T-cell (primary cell): ENCODE measurements around the gene PLA2G3. TPM values are rescaled to one million over a fixed set of nuclear protein-coding genes. Genes with fewer than 3 reads are reported as not detected.
"Not testable (repeated sequence)": the region's sequence is repeated elsewhere in the genome, so short reads cannot be mapped to it uniquely, and the experiment has no call there.

Experiments used
- ATAC-seq, 4 experiments: fragments of 200-7000 bp in 3 of 4; fragments of 150-1000 bp in 1 of 4; cut with Tn5 transposase; replicated peaks in 1 of 4; 1 replicate in 3 of 4; 2 replicates in 1 of 4; pipeline ENCODE4 v1.10.0; 2021; ENCODE audit warnings: moderate library complexity in 3 of 4, mild to moderate bottlenecking in 2 of 4, moderate number of reproducible peaks in 1 of 4
- CTCF ChIA-PET, 2 donors: fragments of 300-600 bp; sonication (Branson Sonifier 250); formaldehyde crosslinking; loops; one replicate each; lab custom pipeline; 2022; ENCODE audit warnings: antibody characterized with exemption in 2 of 2; lab: Charles Lee
- POLR2A ChIA-PET, 2 donors: fragments of 300-600 bp; sonication (Branson Sonifier 250); formaldehyde crosslinking; loops; one replicate each; lab custom pipeline; 2022; ENCODE audit warnings: antibody characterized with exemption in 2 of 2; lab: Charles Lee
- DNase-seq, 35 experiments: peaks; one replicate each; pipeline versions ENCODE4 v3.0.0 to v3.0.0-alpha.2; 2013 to 2023
- H3K27ac ChIP-seq: one replicate; pipeline ENCODE4 v1.5.1; 2013; ENCODE audit warnings: low read length
- H3K27me3 ChIP-seq, 2 experiments: replicated peaks in 1 of 2; 1 replicate in 1 of 2; 2 replicates in 1 of 2; pipeline versions ENCODE4 v1.6.1 to v1.7.0; 2013; ENCODE audit warnings: low read length in 1 of 2, mixed read lengths in 1 of 2; ENCODE audit not compliant: control insufficient read depth in 2 of 2, insufficient read depth in 2 of 2; ENCODE audit errors: extremely low read depth in 1 of 2
- H3K36me3 ChIP-seq, 2 donors: 1 replicate in 1 of 2; 2 replicates in 1 of 2; pipeline versions ENCODE4 v1.6.1 to v1.7.0; 2013; ENCODE audit warnings: low read length in 1 of 2; ENCODE audit not compliant: control insufficient read depth in 2 of 2, insufficient read depth in 1 of 2; ENCODE audit errors: extremely low read depth in 1 of 2
- H3K4me1 ChIP-seq, 2 experiments: 1 replicate in 1 of 2; 2 replicates in 1 of 2; pipeline versions ENCODE4 v1.6.1 to v1.7.0; 2013; ENCODE audit warnings: low read length in 2 of 2, mixed read lengths in 1 of 2; ENCODE audit not compliant: insufficient read depth in 2 of 2, control insufficient read depth in 1 of 2; ENCODE audit errors: extremely low read depth in 1 of 2
- H3K4me3 ChIP-seq, 2 donors: 1 replicate in 1 of 2; 2 replicates in 1 of 2; pipeline versions ENCODE4 v1.5.1 to v1.7.0; 2013; ENCODE audit warnings: mild to moderate bottlenecking in 2 of 2, low read length in 1 of 2, moderate library complexity in 1 of 2; ENCODE audit not compliant: control insufficient read depth in 1 of 2; ENCODE audit errors: extremely low read depth in 1 of 2
- H3K9me3 ChIP-seq: 2 replicates; pipeline ENCODE4 v1.7.0; 2013
- H3K27ac Mint-ChIP-seq, 2 donors: one replicate each; pipeline ENCODE4 v1.8.0; 2020 to 2021; ENCODE audit warnings: mild to moderate bottlenecking in 2 of 2, mixed read lengths in 2 of 2
- H3K27me3 Mint-ChIP-seq, 2 donors: one replicate each; pipeline ENCODE4 v1.8.0; 2021 to 2022; ENCODE audit warnings: mixed read lengths in 2 of 2
- H3K36me3 Mint-ChIP-seq: one replicate; pipeline ENCODE4 v1.8.0; 2021; ENCODE audit warnings: mixed read lengths
- H3K4me1 Mint-ChIP-seq, 3 donors: one replicate each; pipeline ENCODE4 v1.8.0; 2020 to 2022; ENCODE audit warnings: mixed read lengths in 3 of 3, mild to moderate bottlenecking in 1 of 3
- H3K4me3 Mint-ChIP-seq, 3 donors: one replicate each; pipeline ENCODE4 v1.8.0; 2020 to 2022; ENCODE audit warnings: mild to moderate bottlenecking in 3 of 3, mixed read lengths in 3 of 3, moderate library complexity in 3 of 3
- H3K9me3 Mint-ChIP-seq, 3 donors: one replicate each; pipeline ENCODE4 v1.8.0; 2020 to 2022; ENCODE audit warnings: mixed read lengths in 3 of 3
- WGBS: methylation state at CpG from one replicate; pipeline ENCODE4 v1.1.5; 2013; ENCODE audit warnings: missing lambda C conversion rate; ENCODE audit not compliant: insufficient coverage; 5-methylcytosine and 5-hydroxymethylcytosine counted together
- total RNA-seq, 35 experiments: library from RNA in 6 of 35; stranded (reverse) in 6 of 35; fragments of 120-200 nt in 1 of 35; gene quantifications; one replicate each; pipeline versions ENCODE4 v1.2.1 to v1.2.4 and lab custom pipeline; 2013 to 2026

PLA2G3 gene
- total RNA-seq, 5 donors from 2014 or later (not counting 1 experiment from before 2014, with no cell fraction given): not detected

DNA sequence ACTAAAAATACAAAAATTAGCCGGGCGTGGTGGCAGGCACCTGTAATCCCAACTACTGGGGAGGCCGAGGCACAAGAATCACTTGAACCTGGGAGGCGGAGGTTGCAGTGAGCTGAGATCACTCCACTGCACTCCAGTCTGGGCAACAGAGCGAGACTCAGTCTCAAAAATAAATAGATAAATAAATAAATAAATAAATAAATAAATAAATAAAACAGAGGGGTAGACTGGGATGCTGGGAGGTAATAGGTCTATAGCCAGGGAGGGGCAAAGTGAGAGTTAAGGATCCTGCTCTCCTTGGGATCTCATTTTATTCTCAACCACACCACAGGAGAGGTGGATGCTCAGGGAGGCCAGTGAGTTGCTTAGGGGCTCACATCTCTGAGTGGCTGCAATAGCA, 42.8 kb downstream of the PLA2G3 start:
- POLR2A ChIA-PET: not testable (repeated sequence)
- no CpG with 5 or more reads among the region's 5 CpGs for WGBS

DNA sequence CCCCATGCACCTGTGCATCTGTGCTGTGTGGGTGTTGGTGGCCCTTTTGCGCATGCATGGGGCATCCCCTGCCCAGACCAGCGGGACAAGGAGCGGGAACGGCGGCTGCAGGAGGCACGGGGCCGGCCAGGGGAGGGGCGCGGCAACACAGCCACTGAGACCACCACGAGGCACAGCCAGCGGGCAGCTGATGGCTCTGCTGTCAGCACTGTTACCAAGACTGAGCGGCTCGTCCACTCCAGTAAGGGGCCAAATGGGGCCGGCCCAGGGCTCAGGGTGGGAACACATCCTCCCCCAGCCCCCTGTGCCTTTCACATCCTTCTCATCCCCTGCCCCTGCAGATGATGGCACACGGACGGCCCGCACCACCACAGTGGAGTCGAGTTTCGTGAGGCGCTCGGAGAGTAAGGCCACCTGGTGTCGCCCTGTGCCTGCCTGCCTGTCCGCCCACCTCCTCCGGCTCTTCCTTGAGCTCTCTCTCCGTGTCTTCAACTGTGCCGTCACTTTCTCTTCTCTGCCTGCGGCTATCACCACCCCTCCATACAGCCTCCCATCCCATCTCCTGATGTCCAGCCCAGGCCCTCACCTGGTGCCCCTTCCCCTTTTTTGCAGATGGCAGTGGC, 43.5 kb downstream of the PLA2G3 start:
- Histone ChIP-seq H3K27me3 (no peaks in the 10 kb centered on the region), H3K4me3 (no peak overlapping the region), H3K9me3 (no peaks in the 10 kb centered on the region), H3K27ac (no peak overlapping the region), H3K36me3 (no peaks in the 10 kb centered on the region), H3K4me1 (no peaks in the 10 kb centered on the region)
- POLR2A ChIA-PET: no interaction called here
- no peaks in the 10 kb centered on the region for H3K27me3 Mint-ChIP-seq
- no peaks in the 10 kb centered on the region for H3K4me1 Mint-ChIP-seq
- no peaks in the 10 kb centered on the region for H3K9me3 Mint-ChIP-seq
- DNase-seq (no peak), ATAC-seq (no peak)
- no peaks in the 10 kb centered on the region for H3K36me3 Mint-ChIP-seq
- no peak overlapping the region for H3K4me3 Mint-ChIP-seq
- H3K27ac Mint-ChIP-seq: no peak overlapping the region
- WGBS: 94% methylated on average over 16 of the region's 27 CpGs
- CTCF ChIA-PET: interaction anchor here in 1 of 2 donors (0.5 kb wide), 1 partner anchor 145 kb away, joined by 3 read pairs; no protein-coding TSS in a partner anchor

More for the DNA sequence above, 42.8 kb downstream of the PLA2G3 start:
- H3K4me3 Mint-ChIP-seq, ATAC-seq, DNase-seq, H3K27me3 Mint-ChIP-seq, H3K4me1 Mint-ChIP-seq, CTCF ChIA-PET, H3K27me3 ChIP-seq, H3K36me3 Mint-ChIP-seq, H3K4me1 ChIP-seq, H3K36me3 ChIP-seq, H3K4me3 ChIP-seq, H3K27ac ChIP-seq, H3K9me3 ChIP-seq, H3K9me3 Mint-ChIP-seq, H3K27ac Mint-ChIP-seq: not testable (repeated sequence)

DNA sequence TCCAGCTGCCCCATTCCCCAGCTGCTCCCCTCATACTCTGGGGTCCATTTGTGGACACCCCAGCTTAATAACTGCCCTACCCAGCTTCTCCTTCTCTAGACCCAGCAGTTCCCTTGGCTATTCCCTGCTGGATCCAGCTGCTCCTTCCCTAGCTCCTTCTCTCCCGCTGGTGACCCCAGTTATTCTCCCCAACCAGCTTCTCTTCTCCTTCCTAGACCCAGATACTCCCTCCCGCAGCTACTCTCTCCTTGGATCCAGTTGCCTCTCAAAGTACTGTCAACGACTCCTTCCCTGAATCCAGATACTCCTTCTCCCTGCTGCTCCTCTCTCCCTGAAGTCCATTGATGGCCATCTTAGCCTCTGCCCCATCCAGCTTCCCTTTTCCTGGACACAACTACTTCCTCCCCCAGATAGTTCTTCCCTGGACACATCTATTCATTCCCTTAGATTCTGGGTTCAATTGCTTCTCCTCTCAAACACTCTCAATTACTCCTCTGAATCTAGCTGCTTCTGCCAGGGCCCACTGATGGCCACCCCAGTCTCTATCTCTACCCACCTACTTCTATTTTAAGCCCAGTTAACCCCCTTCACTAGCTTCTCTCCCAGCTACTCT, 44.6 kb downstream of the PLA2G3 start:
- DNase-seq: no peak
- Mint-ChIP-seq H3K4me1 (no peaks in the 10 kb centered on the region), H3K27me3 (no peaks in the 10 kb centered on the region), H3K27ac (no peak overlapping the region), H3K4me3 (no peak overlapping the region), H3K36me3 (no peaks in the 10 kb centered on the region), H3K9me3 (no peaks in the 10 kb centered on the region)
- no peaks in the 10 kb centered on the region for H3K27me3 ChIP-seq
- POLR2A ChIA-PET: no interaction called here
- no peak overlapping the region for H3K27ac ChIP-seq
- H3K9me3 ChIP-seq: no peaks in the 10 kb centered on the region
- CTCF ChIA-PET: interaction anchor here (0.5 to 1.1 kb wide), 2 partner anchors 10 to 308 kb away, joined by 4 to 5 read pairs; no protein-coding TSS in a partner anchor
- no peaks in the 10 kb centered on the region for H3K36me3 ChIP-seq
- no peak overlapping the region for H3K4me3 ChIP-seq
- H3K4me1 ChIP-seq: no peaks in the 10 kb centered on the region
- no peak for ATAC-seq
- WGBS: 95% methylated on average over 3 of the region's 3 CpGs

DNA sequence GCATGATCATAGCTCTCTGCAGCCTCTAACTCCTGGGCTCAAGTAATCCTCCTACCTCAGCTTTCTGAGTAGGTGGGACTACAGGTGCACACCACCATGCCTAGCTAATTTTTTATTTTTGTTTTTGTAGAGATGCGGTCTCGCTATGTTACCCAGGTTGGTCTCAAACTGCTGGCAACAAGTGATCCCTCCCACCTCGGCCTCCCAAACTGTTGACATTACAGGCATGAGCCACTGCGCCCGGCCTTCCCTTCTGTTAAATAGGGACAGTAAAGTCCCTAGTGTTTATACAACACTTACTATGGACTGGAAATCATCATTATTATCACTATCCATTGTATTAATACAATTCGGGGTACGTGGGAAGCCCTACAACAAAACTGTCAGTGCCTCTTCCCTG, 45.6 kb downstream of the PLA2G3 start:
- CTCF ChIA-PET: interaction anchor here in 1 of 2 donors (1.5 kb wide), 1 partner anchor 138 kb away, joined by 4 read pairs; no protein-coding TSS in a partner anchor
- Mint-ChIP-seq H3K36me3 (no peaks in the 10 kb centered on the region), H3K27me3 (no peaks in the 10 kb centered on the region), H3K27ac (no peak overlapping the region), H3K4me1 (no peaks in the 10 kb centered on the region), H3K9me3 (no peaks in the 10 kb centered on the region), H3K4me3 (no peak overlapping the region)
- DNase-seq: no peak
- H3K4me3 ChIP-seq: no peak overlapping the region
- no peak overlapping the region for H3K27ac ChIP-seq
- WGBS: 92% methylated on average over 2 of the region's 7 CpGs
- H3K36me3 ChIP-seq: no peaks in the 10 kb centered on the region
- POLR2A ChIA-PET: no interaction called here
- H3K27me3 ChIP-seq: no peaks in the 10 kb centered on the region
- ATAC-seq: no peak
- no peaks in the 10 kb centered on the region for H3K4me1 ChIP-seq
- no peaks in the 10 kb centered on the region for H3K9me3 ChIP-seq

DNA sequence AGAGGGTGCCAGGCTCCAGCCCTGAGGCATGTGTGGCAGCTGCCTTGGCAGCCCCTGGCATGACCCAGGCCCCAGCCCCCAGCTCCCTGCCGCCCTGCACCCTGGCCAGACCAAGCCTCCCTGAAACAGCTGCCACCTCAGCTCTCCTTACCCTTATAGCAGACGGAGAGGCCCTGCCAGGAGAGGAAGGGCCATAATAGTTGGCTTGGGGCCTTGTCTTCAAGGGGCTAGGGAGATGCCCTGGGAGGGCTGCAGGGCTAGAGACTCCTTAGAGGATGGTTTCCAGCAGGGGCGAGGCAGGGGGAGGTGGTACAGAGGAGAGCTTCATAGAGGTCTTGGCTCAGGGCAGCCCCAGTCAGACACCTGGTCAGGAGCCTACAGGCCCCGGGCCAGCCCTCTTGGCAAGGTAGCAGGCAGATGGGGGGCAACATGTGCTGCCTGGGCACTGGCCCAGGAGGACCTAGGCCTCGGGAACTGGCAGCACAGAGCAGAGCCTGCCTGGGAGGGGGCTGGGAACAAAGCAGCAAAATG, 46.2 kb downstream of the PLA2G3 start:
- CTCF ChIA-PET: interaction anchor here in 1 of 2 donors (0.6 to 1.5 kb wide), 2 partner anchors 139 to 1414 kb away, joined by 3 to 4 read pairs; no protein-coding TSS in a partner anchor
- Mint-ChIP-seq H3K4me1 (no peaks in the 10 kb centered on the region), H3K27ac (no peak overlapping the region), H3K9me3 (no peaks in the 10 kb centered on the region), H3K27me3 (no peaks in the 10 kb centered on the region), H3K36me3 (no peaks in the 10 kb centered on the region), H3K4me3 (no peak overlapping the region)
- POLR2A ChIA-PET: interaction anchor here in 1 of 2 donors (0.6 kb wide), 1 partner anchor 1406 kb away, joined by 4 read pairs; no protein-coding TSS in a partner anchor
- Histone ChIP-seq H3K9me3 (no peaks in the 10 kb centered on the region), H3K4me1 (no peaks in the 10 kb centered on the region), H3K36me3 (no peaks in the 10 kb centered on the region), H3K27me3 (no peaks in the 10 kb centered on the region), H3K4me3 (no peak overlapping the region), H3K27ac (no peak overlapping the region)
- 73% methylated on average over 2 of the region's 5 CpGs for WGBS
- DNase-seq: no peak
- no peak for ATAC-seq

DNA sequence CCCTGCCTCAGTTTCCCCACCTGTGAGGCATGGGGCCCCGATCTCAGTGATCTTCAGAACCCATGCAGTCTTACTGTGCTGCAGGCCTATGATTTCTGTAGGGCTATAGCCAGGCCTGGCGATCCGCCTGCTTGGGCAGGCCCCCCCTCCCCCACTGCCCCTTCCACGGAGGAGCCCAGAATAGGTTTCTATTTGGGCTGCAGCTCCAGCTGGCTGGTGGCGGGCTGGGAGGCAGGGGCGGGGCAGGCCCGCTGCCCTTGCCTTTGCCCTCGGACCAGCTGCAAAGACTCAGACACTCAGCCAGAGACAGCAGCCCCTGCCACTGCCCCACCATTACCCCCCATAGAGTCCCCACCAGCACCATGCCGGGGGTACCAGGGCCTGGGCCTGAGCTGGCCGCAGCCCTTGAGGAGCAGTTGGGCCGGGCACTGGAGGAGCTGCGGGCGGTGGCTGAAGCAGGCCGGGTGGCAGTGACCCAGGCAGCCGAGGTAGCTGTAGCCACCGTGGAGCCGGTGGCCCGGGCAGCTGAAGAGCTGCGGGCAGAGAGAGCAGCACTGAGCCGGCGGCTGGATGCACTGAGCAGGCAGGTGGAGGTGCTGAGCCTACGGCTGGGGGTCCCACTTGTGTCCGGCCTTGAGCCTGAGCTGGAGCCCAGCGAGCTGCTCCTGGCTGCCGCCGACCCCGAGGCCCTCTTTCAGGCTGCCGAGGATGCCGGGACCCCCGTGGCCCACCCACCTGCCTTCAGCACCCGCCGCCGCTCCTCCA, 47.0 kb downstream of the PLA2G3 start:
- no peak overlapping the region for H3K4me3 Mint-ChIP-seq
- Histone ChIP-seq H3K27me3 (no peaks in the 10 kb centered on the region), H3K9me3 (no peaks in the 10 kb centered on the region), H3K36me3 (peaks cover 0 to under 1% of the 10 kb centered on the region in 2 donors), H3K27ac (no peak overlapping the region), H3K4me1 (no peaks in the 10 kb centered on the region), H3K4me3 (no peak overlapping the region)
- ChIA-PET POLR2A (no interaction called here), CTCF (interaction anchor here in 1 of 2 donors (0.6 to 1.5 kb wide), 2 partner anchors 140 to 1413 kb away, joined by 3 to 4 read pairs; no protein-coding TSS in a partner anchor)
- H3K9me3 Mint-ChIP-seq: no peaks in the 10 kb centered on the region
- DNase-seq (no peak), ATAC-seq (no peak)
- no peak overlapping the region for H3K27ac Mint-ChIP-seq
- H3K36me3 Mint-ChIP-seq: no peaks in the 10 kb centered on the region
- H3K27me3 Mint-ChIP-seq: no peaks in the 10 kb centered on the region
- no peaks in the 10 kb centered on the region for H3K4me1 Mint-ChIP-seq
- 94% methylated on average over 32 of the region's 33 CpGs for WGBS
